Ovary (tissue), 9 donors: ENCODE measurements around the gene MBNL3. TPM values are rescaled to one million over a fixed set of nuclear protein-coding genes. Genes with fewer than 3 reads are reported as not detected.

Experiments
- DNase-seq, 5 donors: peaks; one replicate each; pipeline ENCODE4 v3.0.0-alpha.2; 2019 to 2020
- H3K27ac ChIP-seq, 2 donors: fragments of 200-600 bp; one replicate each; pipeline versions ENCODE4 v1.5.1 to v1.8.0; 2019 to 2022
- H3K27me3 ChIP-seq: fragments of 200-600 bp; one replicate; pipeline ENCODE4 v1.8.0; 2022
- H3K36me3 ChIP-seq: fragments of 200-600 bp; sonication (generic); one replicate; pipeline ENCODE4 v1.5.1; 2019
- H3K4me1 ChIP-seq: one replicate; pipeline ENCODE4 v1.8.1; 2013; ENCODE audit warnings: mild to moderate bottlenecking, moderate library complexity; ENCODE audit not compliant: insufficient read depth
- H3K4me3 ChIP-seq: fragments of 200-600 bp; sonication (generic); one replicate; pipeline ENCODE4 v1.5.1; 2017
- H3K9me3 ChIP-seq, 2 donors: fragments of 200-600 bp in 1 of 2; sonication (generic) in 1 of 2; one replicate each; pipeline versions ENCODE4 v1.5.1 to v1.8.1; 2013 to 2019; ENCODE audit warnings: mild to moderate bottlenecking in 1 of 2, moderate library complexity in 1 of 2
- EP300 ChIP-seq: sonication (generic); formaldehyde crosslinking; IDR thresholded peaks from one replicate; pipeline ENCODE4 v1.6.1; 2017; ENCODE audit warnings: antibody characterized with exemption
- POLR2A ChIP-seq: fragments of 450-650 bp; IDR thresholded peaks from one replicate; pipeline ENCODE4 v1.6.1; 2017; ENCODE audit warnings: antibody characterized with exemption, mild to moderate bottlenecking, moderate library complexity
- WGBS, 3 donors: extraction: QIAGEN DNeasy Blood & Tissue Kit in 1 of 3; methylation state at CpG; one replicate each; pipeline versions ENCODE4 v1.1.5 to v1.1.7; 2013 to 2017; 5-methylcytosine and 5-hydroxymethylcytosine counted together
- intact Hi-C, 4 donors: fragments of 100-400 bp; cut with DNase I; formaldehyde crosslinking; loops; one replicate each; pipeline versions ENCODE4 v1.11.0 to v1.15.1; 2022 to 2023
- polyA plus RNA-seq, 2 donors: library from polyadenylated mRNA; stranded (reverse); fragments of 200-250 nt in 1 of 2; fragments of 350-450 nt in 1 of 2; fragmentation: Illumina TruSeq in 1 of 2; extraction: RNeasy Lipid Tissue Mini Kit (QIAGEN cat#74804) in 1 of 2; gene quantifications; one replicate each; pipeline ENCODE4 v1.2.3, GENCODE V29; 2013 to 2014
- total RNA-seq, 7 donors: library from RNA; depleted of rRNA in 2 of 7; stranded (reverse); fragments of >200 nt in 2 of 7; fragmentation: NEBNext Ultra II Directional in 3 of 7; extraction: Animal tissue kit (Norgen Biotek cat#: 25700) in 3 of 7; gene quantifications; one replicate each; pipeline versions ENCODE4 v1.1.0 to v1.2.4, GENCODE V29; 2016 to 2023
- TF ChIP-seq, protein P1 (sequence below), 3 donors: fragments of 450-650 bp in 2 of 3; fragments of 200-600 bp in 1 of 3; IDR thresholded peaks; one replicate each; pipeline versions ENCODE4 v1.5.1 to v1.8.0; 2016 to 2022; ENCODE audit warnings: antibody characterized with exemption in 3 of 3, mild to moderate bottlenecking in 1 of 3
- donor health status: DM: no; HTN: no; CAD: no; lungs with moderate emphysema.
- donor health status: DM: no; HTN: no; CAD: no.
- donor health status: Bipolar disorder and iron deficiency.
- donor health status: DM: yes; HTN: yes; CAD: no.
- donor health status: DM: no; HTN: no; CAD: no.
- donor health status: DM: yes; HTN: yes; CAD: no.

Gene MBNL3
- total and polyA plus RNA-seq, 9 donors: 1.1 to 56.2 (median 13.3) TPM

DNA sequence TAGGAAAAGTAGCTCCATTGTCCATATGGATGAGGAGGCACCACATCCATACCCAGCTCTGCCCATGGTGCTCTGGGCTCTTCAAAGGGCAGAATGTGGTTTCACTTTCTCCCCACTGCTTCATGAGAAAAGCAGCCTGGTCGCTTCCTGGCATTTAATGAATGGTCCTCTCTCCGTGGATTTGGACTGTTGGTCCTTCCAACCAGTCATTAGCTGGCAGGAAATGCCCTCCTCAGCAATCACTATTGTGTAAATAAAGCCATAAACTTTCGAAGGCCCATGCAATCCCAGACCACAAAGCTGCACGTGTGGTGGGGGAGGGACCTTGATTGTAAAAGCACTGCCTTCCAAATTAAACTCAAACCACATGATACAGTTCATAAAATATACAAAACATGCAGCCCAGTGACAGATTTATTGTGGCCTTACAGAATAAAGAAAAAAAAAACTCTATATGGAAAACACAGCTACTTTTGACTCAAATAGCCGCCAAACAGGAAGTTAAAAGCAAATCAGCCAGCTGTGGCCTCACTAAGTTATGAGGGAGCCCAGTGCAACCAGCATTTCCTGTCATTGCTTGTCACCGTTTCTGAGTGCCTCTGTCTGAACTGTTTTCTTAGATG is 8.1 kb downstream of the MBNL3 start:
- peak overlapping the region; percentile 23 for H3K4me3 ChIP-seq
- no peak for TF ChIP-seq EP300
- TF ChIP-seq POLR2A: no peak
- TF ChIP-seq, protein P1, sequence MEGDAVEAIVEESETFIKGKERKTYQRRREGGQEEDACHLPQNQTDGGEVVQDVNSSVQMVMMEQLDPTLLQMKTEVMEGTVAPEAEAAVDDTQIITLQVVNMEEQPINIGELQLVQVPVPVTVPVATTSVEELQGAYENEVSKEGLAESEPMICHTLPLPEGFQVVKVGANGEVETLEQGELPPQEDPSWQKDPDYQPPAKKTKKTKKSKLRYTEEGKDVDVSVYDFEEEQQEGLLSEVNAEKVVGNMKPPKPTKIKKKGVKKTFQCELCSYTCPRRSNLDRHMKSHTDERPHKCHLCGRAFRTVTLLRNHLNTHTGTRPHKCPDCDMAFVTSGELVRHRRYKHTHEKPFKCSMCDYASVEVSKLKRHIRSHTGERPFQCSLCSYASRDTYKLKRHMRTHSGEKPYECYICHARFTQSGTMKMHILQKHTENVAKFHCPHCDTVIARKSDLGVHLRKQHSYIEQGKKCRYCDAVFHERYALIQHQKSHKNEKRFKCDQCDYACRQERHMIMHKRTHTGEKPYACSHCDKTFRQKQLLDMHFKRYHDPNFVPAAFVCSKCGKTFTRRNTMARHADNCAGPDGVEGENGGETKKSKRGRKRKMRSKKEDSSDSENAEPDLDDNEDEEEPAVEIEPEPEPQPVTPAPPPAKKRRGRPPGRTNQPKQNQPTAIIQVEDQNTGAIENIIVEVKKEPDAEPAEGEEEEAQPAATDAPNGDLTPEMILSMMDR (IDR thresholded peaks at IDR 0.05): no peak
- H3K27me3 ChIP-seq: no peaks in the 10 kb centered on the region
- DNase-seq: peak in 2 of 5 donors; percentile 9 to 10
- WGBS, 3 donors: 14 to 22% (median 19%) methylated on average over 6 of the region's 6 CpGs
- H3K27ac ChIP-seq: no peak overlapping the region
- intact Hi-C loops: no loop called here
- H3K36me3 ChIP-seq: no peaks in the 10 kb centered on the region
- peaks cover 3% of the 10 kb centered on the region for H3K4me1 ChIP-seq
- no peaks in the 10 kb centered on the region for H3K9me3 ChIP-seq

DNA sequence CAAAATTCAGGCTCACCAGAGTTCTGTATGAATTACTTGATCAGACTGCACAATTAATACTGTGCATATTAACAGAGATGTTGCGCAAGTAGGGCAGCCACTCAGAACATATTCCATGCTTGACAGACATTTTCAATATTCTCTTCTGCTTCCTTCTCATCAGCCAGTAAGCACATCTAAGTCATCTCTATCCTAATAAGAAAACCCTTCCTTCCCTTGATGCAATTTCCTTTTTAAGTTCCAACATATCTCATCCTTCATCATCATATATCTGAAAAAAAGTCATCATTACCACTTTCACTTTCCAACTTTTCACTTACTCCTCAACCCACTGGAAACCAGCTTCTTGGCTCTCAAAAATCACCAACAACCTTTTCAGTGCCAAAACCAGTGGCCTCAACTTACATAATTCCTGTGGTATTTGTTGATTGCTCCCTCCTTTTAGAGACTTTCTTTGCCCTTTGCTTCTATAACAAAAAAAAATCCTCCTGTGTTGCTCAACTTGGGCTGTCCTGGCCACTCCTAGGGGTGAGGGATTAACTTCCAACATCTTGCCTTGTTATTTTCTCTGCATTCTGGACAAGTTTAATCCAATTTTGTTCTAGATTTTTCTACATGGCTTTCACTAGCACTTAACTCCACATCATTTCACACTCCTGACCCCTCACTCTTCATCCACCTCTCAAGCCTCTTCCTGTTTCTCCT is 14.1 kb downstream of the MBNL3 start:
- Histone ChIP-seq H3K36me3 (no peaks in the 10 kb centered on the region), H3K9me3 (no peaks in the 10 kb centered on the region), H3K27ac (no peak overlapping the region), H3K4me1 (no peaks in the 10 kb centered on the region), H3K4me3 (no peak overlapping the region), H3K27me3 (no peaks in the 10 kb centered on the region)
- TF ChIP-seq, protein P1 (IDR thresholded peaks at IDR 0.05): no peak
- TF ChIP-seq POLR2A: no peak
- no peak for TF ChIP-seq EP300
- no peak for DNase-seq
- WGBS, 3 donors: 89 to 95% (median 94%) methylated on average over 1 of the region's 1 CpG
- intact Hi-C loops: no loop called here

- TF ChIP-seq, protein P1 (IDR thresholded peaks at IDR 0.05): no peak
- no peak for TF ChIP-seq POLR2A
- TF ChIP-seq EP300: no peak
- H3K27ac ChIP-seq: no peak overlapping the region
- no peaks in the 10 kb centered on the region for H3K27me3 ChIP-seq
- 27 to 39% (median 29%) methylated on average over 1 of the region's 1 CpG for WGBS, 3 donors
- no peaks in the 10 kb centered on the region for H3K36me3 ChIP-seq
- no peak overlapping the region for H3K4me3 ChIP-seq
- no peak for DNase-seq
- no peaks in the 10 kb centered on the region for H3K9me3 ChIP-seq
- intact Hi-C loops: no loop called here
- no peaks in the 10 kb centered on the region for H3K4me1 ChIP-seq
These were observed 16.4 kb downstream of the MBNL3 start for GRCh38 chrX:132472397-132472796.

DNA sequence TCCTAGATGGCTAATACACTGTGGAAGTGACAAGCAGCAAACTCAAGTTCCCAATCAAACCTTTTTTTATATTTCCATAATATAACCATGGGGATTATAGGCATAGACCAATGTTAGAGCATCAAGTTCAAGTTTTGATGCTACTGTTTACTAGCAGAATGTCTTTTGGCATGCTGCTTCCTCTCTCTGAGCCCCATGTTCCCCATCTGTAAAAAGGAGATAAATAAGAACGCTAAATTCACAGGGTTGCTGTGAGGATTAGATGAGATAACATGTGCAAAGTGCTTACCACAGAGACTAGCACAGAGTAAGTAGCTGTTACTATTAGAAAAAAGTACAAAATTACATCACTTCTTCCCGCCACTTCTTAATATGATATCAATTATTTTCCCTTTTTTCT is 18.0 kb downstream of the MBNL3 start:
- no peaks in the 10 kb centered on the region for H3K36me3 ChIP-seq
- no peak for TF ChIP-seq EP300
- TF ChIP-seq, protein P1 (IDR thresholded peaks at IDR 0.05): no peak
- no peak for TF ChIP-seq POLR2A
- no peaks in the 10 kb centered on the region for H3K9me3 ChIP-seq
- no peak overlapping the region for H3K27ac ChIP-seq
- H3K27me3 ChIP-seq: no peaks in the 10 kb centered on the region
- H3K4me1 ChIP-seq: no peaks in the 10 kb centered on the region
- 50 to 76% (median 65%) methylated on average over 2 of the region's 2 CpGs for WGBS, 3 donors
- no peak for DNase-seq
- intact Hi-C loops: no loop called here
- H3K4me3 ChIP-seq: no peak overlapping the region
